Dedifferentiated amniotic fluid mesenchymal stem cell (primary cell): ENCODE measurements around the gene P2RY2.

Source experiments
- DNase-seq: peaks from one replicate; pipeline ENCODE4 v3.0.0-alpha.2; 2016; ENCODE audit errors: extremely low spot score

P2RY2 gene

GRCh38 chr11:73218106-73218829 is at the start of gene P2RY2:
TSS of gene P2RY2 (plus strand) at chr11:73218281. CDS start at chr11:73234160, 15,879 bp downstream.
- no peak for DNase-seq

GRCh38 chr11:73168925-73169579 is 49.0 kb upstream of the P2RY2 start:
- no peak for DNase-seq

- DNase-seq = no peak
These were observed 47.9 kb upstream of the P2RY2 start for GRCh38 chr11:73170140-73170539.

GRCh38 chr11:73171436-73172161 is 46.5 kb upstream of the P2RY2 start:
- DNase-seq = no peak

- no peak for DNase-seq
These were observed 45.0 kb upstream of the P2RY2 start for GRCh38 chr11:73172992-73173656.

- no peak for DNase-seq
These were observed 44.2 kb upstream of the P2RY2 start for GRCh38 chr11:73173755-73174494.

- no peak for DNase-seq
These were observed 43.6 kb upstream of the P2RY2 start for GRCh38 chr11:73174495-73174791.

GRCh38 chr11:73175551-73176144 is 42.4 kb upstream of the P2RY2 start:
- DNase-seq = no peak

GRCh38 chr11:73176145-73176873 is 41.8 kb upstream of the P2RY2 start:
- no peak for DNase-seq

GRCh38 chr11:73176874-73177155 is 41.3 kb upstream of the P2RY2 start:
- DNase-seq = no peak

- no peak for DNase-seq
These were observed 40.7 kb upstream of the P2RY2 start for GRCh38 chr11:73177380-73177777.

- DNase-seq = peak; percentile 84
These were observed 40.1 kb upstream of the P2RY2 start for GRCh38 chr11:73177778-73178539.

- DNase-seq = no peak
These were observed 39.4 kb upstream of the P2RY2 start for GRCh38 chr11:73178681-73179080.

- DNase-seq = no peak
These were observed 35.2 kb upstream of the P2RY2 start for GRCh38 chr11:73182824-73183321.

GRCh38 chr11:73184953-73185671 is 33.0 kb upstream of the P2RY2 start:
- DNase-seq = peak; percentile 51

- peak; percentile 62 for DNase-seq
These were observed 32.3 kb upstream of the P2RY2 start for GRCh38 chr11:73185680-73186293.

- DNase-seq = no peak
These were observed 31.7 kb upstream of the P2RY2 start for GRCh38 chr11:73186294-73186850.

- no peak for DNase-seq
These were observed 31.2 kb upstream of the P2RY2 start for GRCh38 chr11:73186886-73187285.
